ENCODE results near the gene FBXL15.

GRCh38 chr10:102450124-102450373, 29.4 kb downstream of the FBXL15 start:
- TF ChIP-seq CTCF (IDR thresholded peaks at IDR 0.05) (no peak), EP300 (IDR thresholded peaks at IDR 0.05) (no peak), POLR2A (IDR thresholded peaks at IDR 0.05) (no peak)

All from gastroesophageal sphincter (tissue), 3 donors.